Effector CD4-positive, alpha-beta T cell (primary cell): ENCODE measurements around the gene DRD5.

Experiments
- DNase-seq: peaks from one replicate; pipeline ENCODE4 v3.0.0-alpha.2; 2020

Gene DRD5

DNA sequence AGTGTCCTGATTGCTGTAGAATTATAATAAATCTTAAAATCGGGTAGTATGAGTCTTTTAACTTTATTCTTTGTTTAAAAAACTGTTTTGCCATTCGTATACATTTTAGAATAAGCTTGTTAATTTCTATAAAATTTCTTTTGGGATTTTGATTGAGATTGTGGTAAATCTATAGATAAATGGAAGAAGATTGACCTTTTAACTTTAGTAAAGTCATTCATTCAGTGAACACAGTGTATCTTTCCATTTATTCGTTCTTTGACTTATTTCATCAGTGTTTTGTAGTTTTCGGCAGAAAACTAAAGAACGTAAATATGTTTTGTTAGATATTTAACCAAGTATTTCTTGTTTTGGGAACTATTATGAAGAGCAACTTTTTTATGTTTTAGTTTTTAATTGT lies 38.9 kb downstream of the DRD5 start:
- DNase-seq, result no peak

DNA sequence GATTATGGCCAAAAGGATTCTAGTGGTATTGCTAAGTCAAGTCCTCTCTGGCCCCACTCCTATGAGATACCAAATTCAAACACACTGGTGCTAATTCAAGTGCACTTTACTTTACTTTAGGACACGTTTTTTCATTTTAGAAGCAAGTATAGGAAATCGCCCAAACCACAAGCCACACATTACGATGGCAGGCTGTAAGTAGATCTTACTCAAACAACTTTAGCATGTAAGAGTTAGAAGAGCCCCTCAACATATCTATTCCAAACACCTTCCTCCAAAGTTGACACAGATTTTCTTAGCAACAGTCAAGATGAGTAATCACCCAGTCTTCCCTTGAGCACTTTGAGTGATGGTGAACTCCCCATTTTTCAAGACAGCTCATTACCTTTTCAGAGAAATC lies 43.6 kb downstream of the DRD5 start:
- no peak for DNase-seq

DNA sequence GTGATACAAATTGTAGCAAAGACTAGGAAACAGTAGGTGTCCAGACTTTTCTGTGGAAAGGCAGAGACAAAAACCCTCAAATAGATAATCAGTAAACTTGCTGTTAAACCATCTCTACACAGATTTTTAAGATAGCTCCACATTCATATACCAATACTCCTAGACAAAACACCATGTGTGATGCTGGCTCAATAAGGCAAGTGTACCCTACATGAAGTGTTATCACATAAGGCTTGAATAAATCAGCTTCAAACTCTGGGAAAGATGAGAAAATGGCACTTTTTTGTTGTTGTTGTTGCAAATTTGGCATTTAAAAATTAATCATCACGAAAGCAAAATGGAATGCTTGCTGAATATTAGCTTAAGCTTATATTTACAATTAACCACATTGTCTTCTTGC lies 45.1 kb downstream of the DRD5 start:
- DNase-seq, result no peak

DNA sequence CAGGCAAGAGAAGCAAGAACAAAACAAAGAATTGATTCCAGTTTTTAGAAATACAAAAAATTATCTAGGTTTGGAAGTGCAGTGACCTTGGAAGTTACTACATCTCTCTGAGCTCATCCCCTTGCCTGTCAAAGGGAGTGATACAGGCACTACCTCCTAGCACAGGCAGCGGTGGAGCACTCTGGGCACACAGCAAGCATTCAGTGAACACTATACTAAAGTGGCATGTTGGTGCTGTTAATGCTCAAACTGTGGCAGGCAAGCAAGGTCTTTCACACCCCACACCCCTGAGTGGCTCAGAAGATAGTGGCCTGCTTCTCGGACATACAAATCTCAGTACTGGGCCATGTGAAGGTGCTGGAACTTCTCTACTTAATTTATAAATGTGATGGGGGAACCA lies 51.2 kb downstream of the DRD5 start:
- no peak for DNase-seq

DNA sequence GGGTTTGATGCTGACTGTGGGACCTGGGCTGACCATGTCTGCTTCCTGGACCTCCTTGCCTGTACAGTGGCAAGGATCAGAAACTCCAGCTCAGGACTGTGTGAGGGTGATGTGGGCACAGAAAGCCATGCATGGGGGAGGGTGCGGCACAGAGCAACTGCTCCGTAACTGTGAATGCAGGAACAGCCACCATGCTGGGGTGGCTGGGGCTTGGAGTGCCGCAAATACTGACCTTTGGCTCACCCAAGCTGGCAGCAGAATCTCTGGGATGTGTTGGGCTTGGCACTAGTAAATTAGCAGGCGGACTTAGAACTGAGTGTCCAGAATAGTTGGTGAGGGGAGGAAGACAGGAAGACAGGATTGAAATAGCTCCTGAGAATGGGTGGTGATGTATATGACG lies 52.0 kb downstream of the DRD5 start:
- DNase-seq, result no peak
